GM21529 (cell line): Measurements from ENCODE around the gene RGS3.

Experiments used
- ATAC-seq: cut with Tn5 transposase; IDR thresholded peaks from one replicate; pipeline ENCODE4 v1.9.1; 2021; ENCODE audit not compliant: unreplicated experiment

The RGS3 gene

DNA sequence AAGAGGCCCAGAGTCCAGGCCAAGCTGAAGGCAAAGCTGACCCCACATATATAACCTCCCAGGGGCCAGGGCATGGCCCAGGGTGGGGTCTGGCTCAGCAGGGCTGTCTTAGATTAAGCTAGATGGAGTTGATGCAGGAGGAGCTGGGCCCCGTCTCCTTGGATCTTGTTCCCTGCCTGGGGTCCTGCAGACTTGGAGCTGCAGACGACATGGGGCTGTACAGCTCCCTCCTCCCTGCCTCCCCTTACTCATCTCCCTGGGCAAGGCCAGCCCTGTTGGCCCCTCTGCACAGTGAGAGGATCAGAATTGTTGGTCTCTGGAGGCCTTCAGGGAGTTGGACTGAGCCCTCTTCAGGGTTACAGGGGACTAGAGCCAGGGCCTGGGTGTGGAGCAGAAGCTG lies 134.9 kb downstream of the RGS3 start:
- ATAC-seq, result no peak

DNA sequence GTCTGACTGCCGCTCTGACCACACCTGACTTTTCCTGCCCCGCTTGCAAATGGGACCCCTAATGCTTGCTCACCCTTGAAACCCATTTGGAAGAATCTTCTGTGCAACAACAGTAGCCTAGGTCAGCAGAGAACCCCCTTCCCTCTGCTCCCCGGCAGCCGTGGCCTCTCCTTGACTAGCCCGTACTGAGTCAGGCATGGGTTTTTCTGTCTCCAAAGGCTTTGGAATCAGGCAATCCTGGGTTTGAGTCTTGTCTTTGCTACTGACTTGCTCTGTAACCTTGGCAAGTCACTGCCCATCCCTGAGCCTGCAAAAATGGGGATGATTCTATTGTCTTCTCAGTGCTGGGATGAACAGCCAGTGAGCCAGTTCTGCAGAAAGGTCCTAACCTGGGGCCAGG lies 135.4 kb downstream of the RGS3 start:
- ATAC-seq, result no peak

DNA sequence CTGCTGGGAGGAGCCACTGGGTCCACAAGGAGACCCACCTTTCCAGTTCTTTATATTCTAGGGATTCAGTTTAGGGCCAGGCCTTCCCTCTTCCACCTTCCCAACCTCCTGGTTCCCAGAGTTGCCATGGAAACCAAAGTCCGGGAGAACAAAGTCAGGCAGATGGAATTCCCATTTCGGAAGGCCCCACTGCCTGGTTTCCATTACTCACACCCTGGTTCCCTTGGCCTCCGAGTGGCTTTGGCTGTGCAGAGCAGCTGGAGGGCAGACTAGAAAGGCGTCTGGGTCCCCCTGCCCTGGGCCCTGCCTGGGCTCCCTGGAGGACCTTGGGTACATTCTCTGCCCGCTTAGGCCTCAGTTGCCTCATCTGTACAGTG lies 136.1 kb downstream of the RGS3 start:
- no peak for ATAC-seq

DNA sequence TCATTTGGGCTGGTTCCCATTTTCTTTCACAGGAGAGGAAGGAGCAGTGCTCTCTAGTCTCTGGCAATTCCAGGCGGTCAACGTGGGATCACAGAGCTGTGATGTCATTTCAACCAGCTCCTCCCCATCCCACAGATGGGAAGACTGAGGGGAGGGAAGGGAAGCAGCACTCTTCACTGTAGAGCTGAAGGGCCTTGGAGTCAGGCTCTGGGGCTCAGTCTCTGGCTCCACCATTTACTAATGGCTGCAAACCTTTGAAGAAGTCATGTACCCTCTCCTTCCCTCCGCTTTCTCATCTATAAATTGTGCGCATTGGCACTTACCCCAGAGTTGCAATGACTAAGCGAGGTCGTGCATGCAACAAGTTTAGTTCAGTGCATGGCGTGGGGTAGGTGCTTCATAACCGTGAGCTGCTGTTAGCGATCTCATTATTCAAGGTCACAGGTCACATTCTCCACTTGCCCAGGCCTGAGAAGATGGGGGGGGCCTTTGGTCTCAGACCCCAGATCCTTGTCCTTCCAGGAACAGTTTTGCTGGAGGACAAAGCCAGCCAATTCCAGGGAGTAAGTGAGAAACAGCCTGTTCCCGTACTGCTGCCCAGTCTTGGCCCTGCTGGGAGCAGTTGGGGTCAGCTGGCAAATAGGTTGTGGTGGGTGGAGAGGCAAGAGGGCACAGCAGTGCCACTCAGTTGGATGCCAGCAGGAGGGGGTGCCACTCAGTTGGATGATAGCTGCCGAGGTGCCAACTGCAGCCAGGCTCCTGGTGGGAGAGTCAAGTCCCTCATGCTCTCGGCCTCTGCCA lies 136.7 kb downstream of the RGS3 start:
- no peak for ATAC-seq

DNA sequence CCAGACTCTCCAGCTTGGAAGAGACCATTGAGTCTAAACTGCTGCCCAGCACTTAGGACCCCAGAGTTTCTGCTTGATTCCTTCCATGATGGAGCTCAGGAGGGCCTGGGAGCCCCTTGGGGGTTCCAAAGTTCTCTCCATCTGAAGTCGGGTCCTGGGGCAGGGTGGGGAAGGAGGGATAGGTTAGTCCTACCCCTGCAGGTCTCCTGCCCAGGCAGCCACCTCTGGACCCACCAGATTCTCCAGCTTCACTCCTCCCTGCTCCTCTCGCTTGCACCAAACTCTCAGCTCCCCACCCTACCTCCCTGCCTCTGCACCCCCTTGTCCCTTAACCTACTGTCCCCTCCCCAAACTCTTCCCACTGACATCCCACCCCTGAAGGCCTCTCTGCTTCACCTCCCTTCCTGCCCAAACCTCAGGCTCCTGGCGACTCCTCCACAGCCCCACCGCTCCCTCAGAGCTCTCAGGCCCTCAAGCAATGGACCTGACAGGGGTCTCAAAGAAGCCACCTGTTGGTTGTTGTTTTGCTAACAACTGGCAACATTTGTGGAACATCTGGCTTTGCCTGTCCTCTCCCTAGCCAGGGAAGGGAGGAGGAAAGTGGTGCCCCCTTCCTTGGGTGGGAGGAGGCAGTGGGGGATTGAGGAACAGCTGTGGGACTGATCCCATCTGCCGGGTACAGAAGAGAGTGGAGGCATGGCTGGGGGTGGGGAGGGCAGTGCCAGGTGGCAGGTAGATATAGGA lies 137.5 kb downstream of the RGS3 start:
- ATAC-seq, result no peak

DNA sequence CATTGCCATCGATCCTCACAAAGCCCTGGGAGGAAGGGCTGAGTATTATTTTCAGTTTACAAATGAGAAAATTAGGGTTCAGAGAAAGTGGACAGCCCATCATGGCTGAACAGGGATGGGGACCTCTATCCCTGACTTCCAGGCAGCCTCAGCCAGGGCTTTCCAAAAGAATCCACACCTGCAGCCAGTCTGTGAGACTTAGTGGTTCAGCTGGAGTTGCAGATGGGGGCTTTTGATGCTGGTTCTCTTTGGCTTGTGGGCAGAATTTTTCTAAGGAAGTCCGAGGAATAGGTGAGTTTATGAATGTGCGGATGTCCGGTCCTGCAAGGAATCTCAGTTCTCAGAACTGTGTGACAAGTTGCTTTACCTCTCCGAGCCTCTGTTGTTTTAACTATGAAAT lies 138.1 kb downstream of the RGS3 start:
- no peak for ATAC-seq

DNA sequence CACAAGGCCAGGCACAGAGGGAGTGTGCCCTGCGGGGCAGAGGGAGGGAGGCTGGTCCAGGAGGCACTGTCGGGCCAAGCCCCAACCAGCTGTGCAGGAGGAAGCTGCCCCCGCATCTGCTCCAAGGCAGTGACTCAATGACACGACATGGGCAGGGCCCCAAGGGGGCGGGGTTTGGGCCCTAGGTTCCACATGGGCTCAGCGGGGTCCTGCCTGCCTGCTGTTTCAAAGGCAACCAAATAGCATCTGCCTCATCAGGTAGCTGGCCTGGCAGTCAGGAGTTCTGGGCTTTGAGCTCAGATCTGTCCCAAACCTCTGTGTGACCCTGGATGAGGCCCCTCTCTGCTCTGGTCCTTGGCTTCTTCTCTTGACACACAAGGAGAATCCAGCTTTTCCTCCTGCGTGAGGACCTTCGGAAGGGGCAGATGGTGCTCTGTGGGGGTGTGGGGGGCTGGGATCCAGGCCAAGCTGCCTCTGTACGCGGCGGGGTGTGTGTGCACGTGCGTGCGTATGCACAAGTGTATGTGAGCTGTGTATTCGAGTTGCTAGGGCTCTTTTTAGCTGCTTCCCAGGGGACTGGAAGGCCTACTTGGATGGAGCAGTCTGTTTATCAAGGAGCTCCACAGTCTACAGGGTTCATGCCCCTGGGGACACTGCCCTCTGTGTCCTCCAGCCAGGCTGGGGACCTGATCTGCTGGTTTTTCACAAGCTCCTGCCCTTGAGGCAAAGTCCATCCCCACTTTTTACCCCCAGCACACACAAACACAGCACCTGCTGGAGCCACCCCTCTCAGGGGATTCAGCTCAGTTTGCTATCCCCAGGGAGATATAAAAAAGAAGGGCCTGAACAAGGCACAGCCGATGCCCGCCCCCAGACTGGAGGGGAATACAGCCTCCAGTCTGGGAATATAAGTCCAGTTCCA lies 138.9 kb downstream of the RGS3 start:
- ATAC-seq, result peak; percentile 95

DNA sequence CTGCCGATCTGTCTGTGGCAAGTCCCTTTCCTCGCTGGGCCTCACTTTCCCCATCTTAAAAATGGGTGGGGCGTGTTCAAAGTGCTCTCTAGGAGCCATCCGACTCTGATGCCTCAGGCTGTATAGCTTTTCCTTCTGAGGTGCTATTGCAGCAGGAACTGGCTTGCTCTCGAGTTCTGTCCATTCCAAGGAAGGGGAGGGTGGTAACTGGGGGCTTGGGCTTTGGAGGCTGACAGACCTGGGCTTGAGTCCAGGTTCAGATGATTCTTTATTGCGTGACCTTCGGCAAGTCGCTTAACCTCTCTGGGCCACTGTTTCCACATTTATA lies 139.5 kb downstream of the RGS3 start:
- no peak for ATAC-seq

DNA sequence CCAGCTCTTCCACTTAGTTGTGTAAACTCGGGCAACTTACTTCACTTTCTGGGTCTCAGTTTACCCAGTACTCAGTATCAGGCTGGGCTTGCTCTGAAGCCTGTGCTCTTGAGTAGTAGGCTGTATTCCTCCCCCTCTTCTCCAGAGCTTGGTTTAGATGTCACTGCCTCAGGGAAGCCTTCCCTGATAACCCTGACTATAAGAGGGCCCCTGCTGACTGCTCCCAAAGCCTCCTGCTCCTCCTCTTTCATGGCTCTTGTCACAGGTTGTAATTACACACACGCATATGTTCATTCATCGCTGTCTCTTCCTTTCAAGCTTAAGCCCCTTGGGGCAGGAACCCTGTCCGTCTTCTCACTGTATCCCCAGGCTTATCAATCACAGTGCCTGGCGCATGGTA lies 140.2 kb downstream of the RGS3 start:
- no peak for ATAC-seq

DNA sequence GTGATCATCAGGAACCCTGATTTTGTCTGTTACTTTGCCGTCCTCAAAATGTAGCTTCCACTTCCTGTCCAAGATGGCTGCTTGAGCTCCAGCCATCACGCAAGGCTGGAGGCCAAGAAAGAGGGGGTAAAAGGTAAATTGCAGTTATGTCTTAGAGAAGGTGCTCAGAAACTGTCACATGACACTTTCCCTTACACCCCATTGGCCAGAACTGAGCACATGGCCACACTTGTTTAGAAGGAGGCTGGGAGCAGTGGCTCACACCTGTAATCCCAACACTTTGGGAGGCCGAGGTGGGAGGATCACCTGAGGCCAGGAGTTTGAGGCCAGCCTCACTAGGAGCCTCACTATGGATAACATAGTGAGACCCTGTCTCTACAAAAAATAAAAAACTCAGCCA lies 140.9 kb downstream of the RGS3 start:
- no peak for ATAC-seq

DNA sequence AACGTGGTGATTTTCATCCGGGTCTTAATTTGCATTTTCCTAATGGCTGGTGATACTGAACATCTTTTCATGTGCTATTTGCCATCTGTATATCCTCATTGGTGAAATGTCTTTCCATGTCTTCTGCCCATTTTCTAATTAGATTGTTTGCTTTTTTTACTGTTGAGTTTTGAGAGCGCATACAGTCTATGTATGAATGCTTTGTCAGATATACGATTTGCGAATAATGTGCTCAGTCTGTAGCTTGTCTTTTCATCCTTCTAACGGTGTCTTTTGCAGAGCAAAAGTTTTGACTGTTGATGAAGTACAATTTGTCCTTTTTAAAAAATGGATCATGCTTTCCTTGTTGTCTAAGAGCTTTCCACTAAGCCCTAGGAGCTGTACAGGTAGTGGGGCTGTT lies 143.0 kb downstream of the RGS3 start:
- ATAC-seq, result no peak

DNA sequence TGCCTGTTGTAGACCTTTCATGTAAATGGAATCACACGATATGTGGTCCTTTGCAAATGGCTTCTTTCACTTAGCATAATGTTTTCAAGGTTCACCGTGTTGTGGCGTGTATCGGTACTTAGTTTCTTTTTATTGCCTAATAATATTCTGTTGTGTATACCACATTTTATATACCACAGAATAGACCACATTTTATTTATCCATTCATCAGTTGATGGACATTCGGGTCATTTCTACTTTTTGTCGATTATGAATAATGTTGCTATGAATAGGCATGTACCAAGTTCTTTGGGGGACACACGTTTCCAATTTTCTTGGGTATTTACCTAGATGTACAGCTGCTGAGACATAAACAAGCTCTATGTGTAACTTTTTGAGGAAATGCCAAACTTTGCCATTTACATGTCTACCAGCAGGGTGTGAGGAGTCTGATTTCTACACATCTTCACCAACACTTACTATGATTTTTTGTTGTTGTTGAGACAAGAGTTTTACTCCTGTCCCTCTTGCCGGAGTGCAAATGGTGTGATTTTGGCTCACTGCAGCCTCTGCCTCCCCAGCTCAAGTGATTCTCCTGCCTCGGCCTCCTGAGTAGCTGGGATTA lies 144.7 kb downstream of the RGS3 start:
- ATAC-seq, result no peak

DNA sequence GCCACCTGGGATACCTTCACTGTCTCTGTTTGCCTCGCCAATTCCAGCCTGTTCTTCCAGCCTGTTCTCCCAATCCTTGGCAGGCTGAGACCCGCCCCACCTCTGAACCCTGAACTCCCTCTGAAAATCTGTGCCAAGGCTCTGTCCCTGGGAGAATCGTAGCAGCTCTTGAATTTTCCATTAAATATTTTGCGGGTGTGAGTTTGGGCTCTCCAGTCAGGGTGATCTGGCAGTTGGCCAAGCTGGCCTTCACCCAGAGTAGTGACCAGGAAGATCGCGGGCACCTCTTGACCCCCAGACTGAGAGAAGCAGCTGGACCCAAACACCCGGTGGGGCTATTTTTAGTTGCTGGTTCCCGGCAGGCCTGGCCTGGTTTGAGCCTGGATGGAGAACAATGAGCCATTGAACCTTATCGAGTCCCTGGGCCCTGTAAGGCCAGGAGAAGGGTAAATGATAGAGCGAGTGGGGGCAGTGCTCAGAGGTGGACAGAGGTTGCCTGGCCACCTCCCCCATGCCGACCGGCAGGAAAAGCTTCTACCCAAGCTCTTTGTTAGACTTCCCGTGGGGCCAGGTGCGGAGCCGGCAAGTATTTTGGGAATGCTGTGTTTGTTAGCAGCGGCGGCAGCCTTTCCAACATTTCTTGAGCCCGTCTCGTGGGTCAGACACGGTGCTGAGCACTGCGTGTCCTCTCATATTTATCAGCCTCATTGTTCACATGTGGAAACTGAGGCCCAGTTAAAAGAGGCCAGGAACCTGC lies 146.2 kb downstream of the RGS3 start:
- ATAC-seq, result no peak

DNA sequence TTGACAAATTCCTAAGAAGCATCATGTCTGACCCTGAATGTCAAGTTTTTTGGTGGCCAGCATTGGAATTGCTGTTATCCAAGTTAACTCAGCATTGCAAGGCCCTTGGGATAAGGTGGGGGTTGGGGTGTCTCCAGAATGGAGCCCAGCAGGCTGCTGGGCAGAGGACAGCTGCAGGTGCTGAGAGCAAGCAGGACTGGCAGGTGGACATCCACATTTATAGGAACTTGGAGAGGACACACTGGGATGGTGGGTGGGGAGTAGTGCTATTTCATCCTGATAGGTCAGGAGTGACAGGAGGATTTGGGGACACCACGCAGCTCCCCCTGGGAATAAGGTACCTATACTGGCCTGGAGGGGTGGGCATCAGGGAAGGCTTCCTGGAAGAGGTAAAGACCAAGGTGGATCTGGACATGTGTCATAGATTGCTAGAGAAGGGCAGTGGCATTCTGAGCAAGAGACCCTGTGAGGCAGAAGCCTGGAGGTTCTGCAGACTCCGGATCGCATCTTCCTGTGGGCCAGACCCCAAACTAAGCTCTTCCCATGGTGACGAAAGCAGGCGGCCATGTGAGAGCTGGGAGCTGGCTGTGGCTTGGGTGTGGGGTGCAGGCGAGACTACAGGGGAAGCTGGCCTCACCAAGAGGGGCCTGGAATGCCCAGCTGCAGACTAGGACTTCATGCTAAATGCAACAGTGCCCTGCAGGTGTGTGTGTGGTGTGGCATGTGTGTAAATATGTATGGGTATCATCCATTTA lies 148.1 kb downstream of the RGS3 start:
- ATAC-seq, result no peak

DNA sequence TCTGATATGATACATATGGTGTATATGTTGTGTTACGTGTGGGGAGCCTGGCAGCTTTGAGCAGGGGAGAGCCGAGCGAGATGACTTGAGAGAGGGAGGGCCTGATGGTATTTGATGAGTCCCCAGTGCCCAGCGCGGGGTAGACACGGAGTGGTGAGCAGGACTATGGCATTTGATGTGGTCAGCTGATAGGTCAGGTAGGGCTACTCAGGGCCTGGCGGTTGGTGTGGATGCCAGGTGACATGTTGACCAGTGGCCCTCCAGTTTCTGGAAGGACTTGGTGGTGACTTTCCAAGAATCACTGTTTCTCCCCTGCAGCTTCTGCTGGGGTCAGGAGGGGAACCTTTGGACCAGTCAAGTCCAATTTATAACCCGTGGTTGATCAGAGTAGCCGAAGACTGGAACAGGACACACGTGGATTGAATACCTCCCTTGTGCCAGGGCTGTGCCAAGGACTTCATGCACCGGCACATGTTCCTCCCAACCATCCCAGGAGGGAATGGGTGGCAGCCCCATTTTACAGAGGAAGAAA lies 148.8 kb downstream of the RGS3 start:
- ATAC-seq, result no peak

DNA sequence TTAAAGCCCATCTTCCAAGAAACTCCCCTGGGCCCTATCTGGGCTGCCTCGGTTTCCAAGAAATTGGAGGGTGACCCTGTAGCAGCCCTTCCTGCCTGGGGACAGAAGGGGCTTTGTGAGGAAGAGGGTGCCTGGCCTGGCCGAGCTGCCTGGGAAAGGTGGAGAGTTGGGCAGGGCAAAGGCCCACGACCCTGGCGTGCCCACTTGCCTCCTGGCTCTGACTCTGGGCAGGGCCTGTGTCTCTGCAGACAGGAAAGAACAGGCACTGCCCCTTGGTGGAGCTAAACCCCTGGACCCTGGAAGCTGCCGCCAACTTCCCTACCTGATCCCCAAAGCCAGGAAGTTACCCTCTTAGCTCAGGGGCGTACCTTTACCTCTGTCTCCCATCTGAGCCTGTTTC lies 149.3 kb downstream of the RGS3 start:
- no peak for ATAC-seq

DNA sequence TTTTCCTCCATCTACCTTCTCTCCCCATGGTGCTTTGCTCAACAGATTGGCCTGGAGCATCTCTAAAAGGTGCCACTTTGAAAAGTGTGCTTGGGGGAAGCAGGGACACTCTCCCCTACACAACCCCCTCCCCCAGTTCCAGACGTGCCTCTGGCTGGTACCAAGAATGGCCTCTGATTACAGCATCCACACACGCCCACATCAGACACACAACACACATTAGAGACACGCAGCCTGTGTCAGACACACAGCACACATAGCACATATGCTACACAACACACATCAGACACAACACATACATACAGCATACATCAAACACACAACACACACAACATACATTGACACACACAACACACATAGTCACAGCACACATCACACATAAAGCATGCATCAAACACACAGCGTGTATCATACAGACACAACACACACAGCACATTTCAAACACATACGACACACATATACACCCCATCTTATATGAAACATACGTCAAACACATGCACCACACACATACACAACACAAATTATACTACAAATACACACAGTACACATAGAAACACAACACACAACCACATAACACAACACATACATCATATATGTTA lies 150.4 kb downstream of the RGS3 start:
- no peak for ATAC-seq

DNA sequence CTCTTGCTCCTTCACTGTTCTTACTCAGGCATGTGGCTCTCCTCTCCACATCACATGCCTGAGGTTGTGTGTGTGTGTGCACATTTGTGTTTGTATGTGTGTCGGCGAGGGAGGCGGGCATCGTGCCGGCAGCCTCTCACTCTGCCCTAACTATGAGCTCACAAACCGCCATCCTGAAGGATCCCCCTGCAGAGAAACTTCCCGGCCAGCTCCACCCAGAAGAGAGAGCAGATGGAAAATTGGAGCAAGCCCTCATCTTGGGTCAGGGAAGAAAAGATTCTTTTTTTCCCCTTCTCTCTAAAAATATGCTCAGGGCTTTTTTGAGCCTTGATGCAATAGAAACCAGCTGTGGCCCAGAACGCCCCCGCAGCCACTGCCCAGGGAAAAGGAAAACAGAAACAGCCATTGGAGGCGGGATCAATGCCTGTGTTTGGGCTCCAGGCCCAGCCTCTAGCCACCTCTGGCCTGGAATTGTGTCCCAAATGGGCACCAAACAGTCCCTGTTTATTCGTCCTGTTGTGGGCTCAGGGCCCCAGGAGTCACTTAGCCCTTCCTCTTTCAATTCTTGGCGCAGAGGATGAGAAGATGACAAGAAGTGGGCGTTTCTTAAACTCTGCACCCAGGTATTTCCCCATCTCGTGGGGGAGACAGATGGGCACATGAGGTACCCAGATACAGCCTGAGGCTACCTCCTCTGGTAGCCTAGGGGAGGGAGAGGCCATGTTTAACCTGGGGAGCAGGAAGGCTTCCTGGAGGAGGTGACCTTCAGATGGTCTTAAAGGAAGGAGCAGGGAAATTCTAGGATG lies 151.5 kb downstream of the RGS3 start:
- ATAC-seq, result peak; percentile 80
